Mononuclear cell (primary cell): Measurements from ENCODE around the gene LLPH. TPM values are rescaled to one million over a fixed set of nuclear protein-coding genes. Genes with fewer than 3 reads are reported as not detected.
A peak's percentile ranks its signal among the peaks of the same experiment; 100 is the strongest.
"Not testable (repeated sequence)": the region's sequence is repeated elsewhere in the genome, so short reads cannot be mapped to it uniquely, and the experiment has no call there.

Experiments
- H3K27me3 ChIP-seq: 2 replicates; pipeline ENCODE4 v1.6.0; 2011; ENCODE audit warnings: low read length, control low read depth; ENCODE audit not compliant: insufficient read depth
- H3K4me1 ChIP-seq: 2 replicates; pipeline ENCODE4 v1.5.1; 2011; ENCODE audit warnings: mild to moderate bottlenecking, low read length, control low read depth; ENCODE audit not compliant: insufficient read depth
- H3K4me3 ChIP-seq: 2 replicates; pipeline ENCODE4 v1.5.1; 2011; ENCODE audit warnings: mild to moderate bottlenecking, low read length, moderate library complexity
- H3K9me3 ChIP-seq: 2 replicates; pipeline ENCODE4 v1.5.1; 2011; ENCODE audit warnings: low read depth, mild to moderate bottlenecking, control low read depth, low read length
- total RNA-seq: library from RNA; depleted of rRNA; stranded (reverse); fragments of >200 nt; gene quantifications from one replicate; pipeline ENCODE4 v1.2.3, GENCODE V29; 2012

LLPH gene
- total RNA-seq = 5.0 TPM

- H3K9me3 ChIP-seq = no peaks in the 10 kb centered on the region
- H3K4me1 ChIP-seq = peaks cover 26% of the 10 kb centered on the region
- no peaks in the 10 kb centered on the region for H3K27me3 ChIP-seq
- H3K4me3 ChIP-seq = peak within 1 kb of the TSS; percentile 93
Observed at GRCh38 chr12:66130267-66131066, at the start of gene LLPH. Gene LLPH (minus strand): TSS chr12:66130750. CDS start chr12:66129106, 1,644 bp downstream.

- peaks cover 18% of the 10 kb centered on the region for H3K4me1 ChIP-seq
- no peaks in the 10 kb centered on the region for H3K9me3 ChIP-seq
- H3K27me3 ChIP-seq = no peaks in the 10 kb centered on the region
- no peak overlapping the region for H3K4me3 ChIP-seq
Observed at GRCh38 chr12:66176105-66176900, 45.8 kb upstream of the LLPH start.

DNA sequence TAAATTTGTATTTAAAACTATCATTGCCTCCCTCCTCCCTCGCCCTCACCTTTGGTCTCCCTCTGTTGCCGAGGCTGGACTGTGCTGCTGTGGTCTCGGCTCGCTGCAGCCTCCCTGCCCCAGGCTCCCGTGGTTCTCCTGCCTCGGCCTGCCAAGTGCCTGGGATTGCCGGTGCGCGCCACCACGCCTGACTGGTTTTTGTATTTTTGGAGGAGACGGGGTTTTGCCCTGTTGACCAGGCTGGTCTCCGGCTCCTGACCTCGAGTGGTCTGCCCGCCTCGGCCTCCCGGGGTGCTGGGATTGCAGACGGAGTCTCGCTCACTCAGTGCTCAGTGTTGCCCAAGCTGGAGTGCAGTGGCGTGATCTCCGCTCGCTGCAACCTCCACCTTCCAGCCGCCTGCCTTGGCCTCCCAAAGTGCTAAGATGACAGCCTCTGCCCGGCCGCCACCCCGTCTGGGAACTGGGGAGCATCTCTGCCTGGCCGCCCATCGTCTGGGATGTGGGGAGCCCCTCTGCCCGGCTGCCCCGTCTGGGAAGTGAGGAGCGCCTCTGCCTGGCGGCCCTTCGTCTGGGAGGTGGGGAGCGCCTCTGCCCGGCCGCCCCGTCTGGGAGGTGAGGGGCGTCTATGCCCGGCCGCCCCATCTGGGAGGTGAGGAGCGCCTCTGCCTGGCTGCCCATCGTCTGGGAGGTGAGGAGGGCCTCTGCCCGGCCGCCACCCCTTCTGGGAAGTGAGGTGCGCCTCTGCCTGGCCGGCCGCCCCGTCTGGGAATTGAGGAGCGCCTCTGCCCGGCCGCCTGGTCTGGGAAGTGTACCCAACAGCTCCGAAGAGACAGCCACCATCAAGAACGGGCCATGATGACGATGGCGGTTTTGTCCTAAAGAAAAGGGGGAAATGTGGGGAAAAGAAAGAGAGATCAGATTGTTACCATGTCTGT lies 44.1 kb upstream of the LLPH start:
- H3K4me3 ChIP-seq, H3K27me3 ChIP-seq, H3K9me3 ChIP-seq: not testable (repeated sequence)
- H3K4me1 ChIP-seq = peaks cover 27% of the 10 kb centered on the region

GRCh38 chr12:66170606-66171005 lies 40.1 kb upstream of the LLPH start:
- H3K9me3 ChIP-seq = no peaks in the 10 kb centered on the region
- H3K4me3 ChIP-seq = peak overlapping the region; percentile 95
- H3K4me1 ChIP-seq = peaks cover 43% of the 10 kb centered on the region
- H3K27me3 ChIP-seq = no peaks in the 10 kb centered on the region

GRCh38 chr12:66169221-66170170 lies 38.9 kb upstream of the LLPH start, which contains the start of gene TMBIM4:
Gene TMBIM4 (minus strand): TSS chr12:66169996. CDS start chr12:66169951, 45 bp downstream.
- peak within 1 kb of the TSS; percentile 95 for H3K4me3 ChIP-seq
- H3K27me3 ChIP-seq = no peaks in the 10 kb centered on the region
- peaks cover 6% of the 10 kb centered on the region for H3K9me3 ChIP-seq
- H3K4me1 ChIP-seq = peaks cover 43% of the 10 kb centered on the region

DNA sequence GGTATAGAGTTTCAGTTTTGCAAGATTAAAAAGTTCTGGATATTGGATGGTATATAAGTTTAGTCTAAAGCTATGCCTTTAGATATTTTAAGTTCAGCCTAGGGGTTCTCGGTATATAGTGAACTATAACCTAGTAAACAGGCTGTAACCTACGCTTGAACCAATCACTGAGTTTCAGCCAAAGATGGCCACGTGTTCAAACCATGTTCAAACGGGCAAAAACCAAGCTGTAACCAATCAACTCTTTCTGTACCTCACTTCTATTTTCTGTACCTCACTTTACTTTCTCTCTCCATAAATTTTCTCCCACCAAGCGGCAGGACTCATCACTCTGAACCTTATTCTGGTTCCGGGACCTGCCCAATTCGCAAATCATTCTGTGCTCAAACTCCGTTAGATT lies 37.9 kb upstream of the LLPH start:
- Histone ChIP-seq H3K4me3 (peak overlapping the region; percentile 95), H3K4me1 (peaks cover 51% of the 10 kb centered on the region), H3K27me3 (no peaks in the 10 kb centered on the region), H3K9me3 (peaks cover 6% of the 10 kb centered on the region)

DNA sequence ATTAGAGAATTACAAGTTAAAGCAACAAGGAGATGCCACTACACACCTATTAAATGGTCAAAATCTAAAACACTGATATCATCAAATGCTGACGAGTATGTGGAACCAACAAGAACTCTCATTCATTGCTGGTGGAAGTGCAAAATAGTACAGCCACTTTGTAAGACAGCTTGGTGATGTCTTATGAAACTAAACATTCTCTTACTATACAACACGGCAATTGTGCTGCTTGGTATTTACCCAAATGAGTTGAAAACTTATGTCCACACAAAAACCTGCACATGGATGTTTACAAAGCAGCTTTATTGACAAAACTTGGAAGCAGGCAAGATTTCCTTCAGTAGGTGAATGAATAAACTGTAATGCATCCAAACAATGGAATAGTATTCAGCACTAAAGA lies 36.0 kb upstream of the LLPH start:
- Histone ChIP-seq H3K27me3 (no peaks in the 10 kb centered on the region), H3K4me3 (no peak overlapping the region), H3K9me3 (peaks cover 6% of the 10 kb centered on the region), H3K4me1 (peaks cover 51% of the 10 kb centered on the region)

- no peak overlapping the region for H3K4me3 ChIP-seq
- no peaks in the 10 kb centered on the region for H3K27me3 ChIP-seq
- peaks cover 43% of the 10 kb centered on the region for H3K4me1 ChIP-seq
- H3K9me3 ChIP-seq = peaks cover 6% of the 10 kb centered on the region
Observed at GRCh38 chr12:66165141-66165540, 34.6 kb upstream of the LLPH start.

GRCh38 chr12:66164349-66164821 lies 33.8 kb upstream of the LLPH start:
- H3K27me3 ChIP-seq = no peaks in the 10 kb centered on the region

DNA sequence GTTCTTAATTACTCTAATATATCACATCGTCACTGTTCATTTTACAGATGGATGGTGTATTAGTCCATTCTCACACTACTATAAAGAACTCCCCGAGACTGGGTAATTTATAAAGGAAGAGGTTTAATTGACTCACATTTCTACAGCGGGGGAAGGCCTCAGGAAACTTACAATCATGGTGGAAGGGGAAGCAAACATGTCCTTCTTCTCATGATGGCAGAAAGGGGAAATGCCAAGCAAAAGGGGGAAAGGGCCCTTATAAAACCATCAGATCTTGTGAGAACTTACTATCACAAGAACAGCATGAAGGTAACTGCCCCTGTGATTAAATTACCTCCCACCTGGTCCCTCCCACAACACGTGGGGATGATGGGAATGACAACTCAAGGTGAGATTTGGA lies 32.7 kb upstream of the LLPH start:
- no peak overlapping the region for H3K4me3 ChIP-seq
- peaks cover 6% of the 10 kb centered on the region for H3K9me3 ChIP-seq
- H3K4me1 ChIP-seq = peaks cover 44% of the 10 kb centered on the region
- no peaks in the 10 kb centered on the region for H3K27me3 ChIP-seq

More at GRCh38 chr12:66164349-66164821, 33.8 kb upstream of the LLPH start:
- peaks cover 6% of the 10 kb centered on the region for H3K9me3 ChIP-seq
- no peak overlapping the region for H3K4me3 ChIP-seq
- peaks cover 46% of the 10 kb centered on the region for H3K4me1 ChIP-seq

GRCh38 chr12:66162701-66163100 lies 32.2 kb upstream of the LLPH start:
- Histone ChIP-seq H3K9me3 (peaks cover 6% of the 10 kb centered on the region), H3K4me3 (no peak overlapping the region), H3K27me3 (no peaks in the 10 kb centered on the region), H3K4me1 (peaks cover 38% of the 10 kb centered on the region)

DNA sequence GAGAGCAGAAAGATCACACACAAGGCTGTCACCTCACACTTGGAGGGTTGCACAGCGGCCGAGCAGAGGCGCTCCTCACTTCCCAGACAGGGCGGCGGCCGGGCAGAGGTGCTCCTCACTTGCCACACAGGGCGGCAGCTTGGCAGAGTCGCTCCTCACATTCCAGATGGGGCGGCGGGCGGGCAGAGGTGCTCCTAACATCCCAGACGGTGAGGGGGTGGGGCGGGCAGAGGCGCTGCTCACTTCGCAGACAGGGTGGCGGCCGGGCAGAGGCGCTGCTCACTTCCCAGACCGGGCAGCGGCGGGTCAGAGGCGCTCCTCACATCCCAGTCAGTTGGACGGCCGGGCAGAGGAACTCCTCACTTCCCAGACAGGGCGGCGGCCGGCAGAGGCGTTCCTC lies 30.2 kb upstream of the LLPH start:
- Histone ChIP-seq H3K27me3 (no peaks in the 10 kb centered on the region), H3K4me1 (peaks cover 41% of the 10 kb centered on the region), H3K9me3 (peaks cover 6% of the 10 kb centered on the region), H3K4me3 (no peak overlapping the region)

GRCh38 chr12:66159123-66159522 lies 28.6 kb upstream of the LLPH start:
- no peaks in the 10 kb centered on the region for H3K27me3 ChIP-seq
- no peak overlapping the region for H3K4me3 ChIP-seq
- no peaks in the 10 kb centered on the region for H3K9me3 ChIP-seq
- H3K4me1 ChIP-seq = peaks cover 40% of the 10 kb centered on the region
